ENCODE measurements around the gene DIS3L2.

GRCh38 chr2:232363784-232364615, 402.5 kb downstream of the DIS3L2 start:
- TF ChIP-seq CTCF (conservative IDR thresholded peaks at IDR 0.05; ENCODE audit: low read depth in 2 of 2) (no peak), EZH2 (IDR thresholded peaks at IDR 0.05; ENCODE audit: low read depth, unreplicated experiment) (no peak), POLR2AphosphoS5 (IDR thresholded peaks at IDR 0.05; ENCODE audit: low read depth) (no peak), JUNB (IDR thresholded peaks at IDR 0.05; ENCODE audit: unreplicated experiment) (no peak), REST (IDR thresholded peaks at IDR 0.05; ENCODE audit: unreplicated experiment) (no peak)
